ENCODE data around the gene ZNF302.
"Not testable (repeated sequence)": the region's sequence is repeated elsewhere in the genome, so short reads cannot be mapped to it uniquely, and the experiment has no call there.

ZNF302 gene

DNA sequence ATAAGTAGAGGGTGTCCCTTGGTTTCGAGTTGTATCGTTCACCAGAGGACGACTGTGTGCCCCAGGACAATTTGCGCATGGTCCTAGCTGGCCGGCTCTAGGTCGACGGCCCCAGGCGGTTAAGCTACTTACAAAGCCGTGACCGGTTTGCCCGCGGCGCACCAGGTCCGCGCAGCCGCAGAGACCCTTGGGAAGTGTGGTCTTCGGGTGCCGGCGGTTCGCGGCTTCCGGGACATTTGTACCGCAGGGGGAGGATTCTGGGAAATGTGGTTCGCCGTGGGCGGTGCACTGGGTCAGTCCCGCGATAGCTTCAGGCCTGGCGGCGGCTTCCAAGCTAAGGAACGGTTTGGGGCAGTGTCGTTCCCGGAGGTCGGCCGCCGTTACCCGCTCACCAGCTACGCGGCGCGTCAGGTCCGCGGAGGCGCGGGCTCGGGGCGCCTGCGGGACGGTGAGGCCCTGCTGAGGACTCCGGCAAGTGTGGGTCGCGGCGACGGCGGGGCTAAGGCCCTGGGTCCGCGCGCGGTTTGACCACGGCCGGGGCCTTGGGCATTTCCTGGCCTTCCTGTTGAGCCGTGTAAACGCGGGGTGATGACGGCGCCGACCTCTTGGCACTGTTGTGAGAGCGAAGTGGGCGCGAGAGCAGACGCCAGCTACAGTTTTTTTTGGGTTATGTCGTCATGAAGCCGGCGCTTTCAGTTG is at the start of gene ZNF302:
TSS of gene ZNF302 (plus strand) at position 293 of the 699 bp plus-strand sequence. CDS start 1,127 bp downstream, outside the sequence.
- DNase-seq: peak; percentile 94

DNA sequence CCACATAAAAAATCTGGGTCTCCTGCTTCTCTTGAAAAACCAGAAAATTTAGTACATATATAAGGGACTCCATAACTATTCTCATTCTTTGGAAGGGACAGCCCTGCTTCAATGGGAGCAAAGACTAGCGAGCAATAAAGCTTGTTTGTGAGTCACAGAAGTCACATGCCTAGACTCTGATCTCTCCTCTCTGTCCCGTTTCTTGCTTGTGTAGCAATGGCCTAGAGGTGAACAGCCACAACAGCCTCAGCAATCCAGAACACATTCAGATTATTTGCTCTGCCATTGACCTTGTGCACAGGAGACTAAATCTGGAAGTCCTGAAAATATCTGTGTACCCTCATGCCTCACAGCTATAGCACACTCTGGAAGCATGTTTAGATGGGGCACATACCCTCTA is 43.7 kb upstream of the ZNF302 start:
- DNase-seq: no peak

- DNase-seq: peak; percentile 53
Measured at GRCh38 chr19:34639491-34640085, 37.9 kb upstream of the ZNF302 start.

- no peak for DNase-seq
Measured at GRCh38 chr19:34642241-34642640, 35.2 kb upstream of the ZNF302 start.

DNA sequence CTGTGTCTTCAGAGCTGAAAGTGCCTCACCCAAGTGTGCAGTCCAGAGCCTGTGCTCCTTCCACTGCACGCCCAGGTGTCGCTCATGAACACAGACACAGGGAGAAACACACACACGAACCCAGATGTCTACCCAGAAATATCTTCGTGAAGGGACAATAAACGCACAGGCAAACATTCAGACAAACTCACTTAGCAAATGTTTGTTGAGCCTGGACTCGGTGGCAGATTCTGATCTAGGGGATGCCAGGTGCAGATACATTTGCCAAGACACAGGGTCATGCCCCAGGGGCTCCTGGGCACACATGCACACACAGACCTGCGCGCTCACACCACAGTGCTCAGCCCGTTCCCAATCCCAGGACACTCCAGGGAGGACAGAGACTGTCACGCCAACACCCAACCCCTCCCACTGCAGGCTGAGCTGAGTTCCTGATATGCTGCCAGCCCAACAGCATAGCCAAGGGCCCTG is 32.5 kb upstream of the ZNF302 start:
- no peak for DNase-seq

DNA sequence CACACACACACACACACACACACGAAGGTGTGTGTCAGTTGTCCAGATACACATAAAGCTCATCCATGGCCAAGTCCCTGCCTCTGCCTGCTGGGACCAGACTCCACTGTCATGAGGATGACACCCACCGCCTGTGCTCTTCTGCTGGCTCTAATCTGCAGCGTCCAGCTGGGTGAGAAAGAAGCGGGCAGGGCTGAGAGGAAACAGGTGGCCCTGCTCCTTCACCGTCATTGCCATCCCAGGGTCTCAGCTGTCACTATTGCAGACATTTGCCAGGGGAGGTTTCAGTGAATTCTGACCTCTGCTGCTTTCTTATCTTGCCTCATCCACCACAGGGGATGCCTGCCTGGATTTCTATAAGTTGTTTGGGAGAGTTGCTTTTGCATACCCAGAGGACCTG is 31.9 kb upstream of the ZNF302 start:
- no peak for DNase-seq

DNA sequence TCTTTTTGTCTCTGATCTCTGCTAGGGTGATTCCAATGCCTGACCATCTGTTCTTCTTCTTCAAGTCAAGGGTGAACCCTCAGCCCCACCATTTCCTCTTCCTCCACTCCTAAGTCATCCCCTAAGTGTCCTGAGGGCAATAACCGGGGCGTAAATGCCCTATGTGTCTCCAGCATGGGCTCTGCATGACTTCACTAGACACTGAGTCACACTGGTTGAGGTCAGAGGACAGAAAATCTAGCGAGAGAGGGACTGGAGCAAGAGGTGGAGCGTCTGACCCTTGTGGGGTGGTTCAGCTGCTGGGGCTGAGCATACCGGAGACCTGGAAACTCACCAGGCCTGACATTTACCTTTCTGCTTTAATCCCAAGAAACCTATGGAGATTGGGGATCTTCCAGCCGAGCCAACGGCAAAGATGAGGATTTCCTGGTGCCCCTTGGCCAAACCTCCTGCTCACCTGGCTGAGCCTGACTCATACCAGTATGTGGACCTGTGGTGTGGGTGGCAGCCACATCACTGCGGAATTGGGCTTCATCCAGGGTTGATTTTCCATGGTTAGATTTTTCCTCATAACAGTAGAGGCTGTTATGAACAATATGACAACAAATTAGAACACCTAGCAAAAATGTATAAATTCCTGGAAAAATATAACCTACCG is 27.5 kb upstream of the ZNF302 start:
- DNase-seq: no peak

- no peak for DNase-seq
Measured at GRCh38 chr19:34651747-34652146, 25.7 kb upstream of the ZNF302 start.

- DNase-seq: no peak
Measured at GRCh38 chr19:34654796-34655195, 22.7 kb upstream of the ZNF302 start.

DNA sequence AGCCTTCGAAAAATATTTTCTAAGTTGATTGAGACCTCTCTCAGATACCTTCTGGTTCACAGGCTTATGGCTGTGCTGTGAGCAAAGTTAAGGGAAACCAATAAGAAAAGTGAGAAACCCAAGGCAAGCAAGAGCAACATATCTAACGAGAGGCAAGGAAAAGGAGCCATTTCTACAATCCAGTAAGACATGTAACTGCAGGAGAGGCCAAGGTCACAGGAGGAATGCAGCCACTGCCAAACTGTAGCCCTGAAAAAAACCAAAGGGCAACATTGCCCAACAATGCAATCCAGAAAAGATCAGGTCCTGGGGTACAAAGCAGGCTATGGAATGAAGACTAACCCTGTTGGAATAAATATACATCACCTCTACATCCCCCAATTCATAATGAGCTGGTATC is 21.8 kb upstream of the ZNF302 start:
- DNase-seq: no peak

- no peak for DNase-seq
Measured at GRCh38 chr19:34661357-34661756, 16.1 kb upstream of the ZNF302 start.

DNA sequence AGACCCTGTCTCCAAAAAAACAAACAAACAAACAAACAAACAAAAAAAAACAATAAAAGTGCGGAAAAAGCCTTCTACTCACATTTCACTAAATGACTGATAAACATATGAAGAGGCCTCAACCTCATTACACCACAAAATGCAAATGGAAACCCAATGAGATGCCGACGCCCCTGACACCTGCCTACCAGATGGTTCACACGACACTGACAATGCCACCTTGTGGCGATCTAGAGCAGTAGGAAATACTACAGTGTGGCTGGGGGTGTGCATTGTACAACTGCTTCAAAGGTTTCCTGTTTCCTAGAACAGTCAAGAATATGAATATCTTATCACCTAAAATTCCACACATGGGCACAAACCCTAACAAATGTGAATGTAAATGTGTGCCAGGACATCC is 14.6 kb upstream of the ZNF302 start:
- DNase-seq: peak; percentile 21

DNA sequence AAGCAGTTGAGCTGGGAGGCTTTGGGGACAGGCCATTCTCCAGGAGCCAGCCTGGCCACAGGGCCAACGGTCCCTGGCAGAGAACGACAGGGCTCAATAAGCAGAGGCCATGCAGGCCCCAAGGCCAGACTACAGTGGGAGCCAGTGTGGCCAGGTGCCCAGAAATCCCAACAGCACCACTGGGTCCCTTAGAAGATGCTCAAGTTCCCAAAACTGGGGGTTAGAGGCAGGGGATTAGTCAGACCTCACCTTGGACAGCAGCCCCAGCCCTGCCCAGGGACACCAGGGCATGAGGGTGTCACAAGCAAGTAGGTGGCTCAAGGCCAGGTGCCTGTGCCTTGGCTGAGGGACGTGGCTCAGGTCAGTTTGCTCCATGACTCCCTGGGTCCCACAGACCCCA is 13.3 kb upstream of the ZNF302 start:
- DNase-seq: no peak

DNA sequence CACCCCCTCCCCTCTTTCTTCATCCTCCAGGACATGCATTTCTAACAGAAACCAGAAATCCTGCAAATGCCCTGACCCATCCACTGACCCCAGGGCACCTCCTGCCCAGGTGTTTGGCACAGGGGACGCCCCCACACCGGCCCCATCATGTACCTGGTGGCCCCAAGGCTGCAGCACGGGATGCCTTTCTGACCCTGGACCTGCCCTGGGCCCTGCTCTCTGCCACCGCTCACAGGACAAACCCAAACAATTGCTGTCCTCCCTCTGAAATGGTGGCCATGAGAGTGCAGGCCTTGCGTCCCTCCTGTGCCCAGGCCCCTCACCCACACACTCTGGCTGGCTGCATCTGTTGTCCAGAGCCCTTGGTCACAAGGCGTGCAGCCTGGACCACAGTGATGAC is 12.6 kb upstream of the ZNF302 start:
- no peak for DNase-seq

GRCh38 chr19:34665275-34665674 is 12.2 kb upstream of the ZNF302 start:
- not testable (repeated sequence) for DNase-seq

DNA sequence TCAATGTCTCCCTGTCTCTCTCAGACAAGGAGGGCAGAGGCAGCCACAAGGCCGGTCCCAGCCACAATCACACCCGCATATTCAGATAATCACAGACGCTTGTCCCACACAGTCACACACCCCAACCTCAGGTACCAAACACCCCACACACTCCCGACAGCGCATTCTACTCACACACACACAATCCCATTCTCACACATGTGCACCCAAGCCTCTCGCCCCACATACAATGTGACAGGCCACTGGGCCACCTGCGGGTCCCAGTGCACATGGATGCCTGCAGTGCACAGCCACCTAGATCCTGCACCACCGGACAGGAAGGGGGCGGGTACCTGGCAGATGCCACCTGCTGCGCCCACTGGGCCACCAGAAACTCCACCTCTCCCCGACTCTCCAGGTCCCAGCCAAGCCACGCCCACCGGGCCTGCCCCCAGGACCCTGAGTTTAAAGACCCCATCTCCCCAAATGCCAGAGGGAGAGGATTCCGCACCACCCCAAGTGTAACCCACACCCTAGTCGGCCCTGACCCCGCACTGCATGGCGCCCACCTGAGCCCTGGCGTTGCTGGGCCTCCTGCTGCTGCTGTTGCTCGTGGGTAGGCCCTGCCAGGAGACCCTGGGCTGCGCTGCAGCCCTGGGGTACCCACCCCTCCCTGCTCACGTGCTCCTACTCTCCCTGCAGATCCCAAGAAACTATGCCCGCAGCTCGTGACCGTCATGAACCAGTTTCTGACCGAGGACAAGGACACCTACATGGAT is 11.1 kb upstream of the ZNF302 start:
- no peak for DNase-seq

GRCh38 chr19:34666958-34667265 is 10.6 kb upstream of the ZNF302 start:
- DNase-seq: no peak

GRCh38 chr19:34667349-34668076 is 10.0 kb upstream of the ZNF302 start:
- no peak for DNase-seq

DNA sequence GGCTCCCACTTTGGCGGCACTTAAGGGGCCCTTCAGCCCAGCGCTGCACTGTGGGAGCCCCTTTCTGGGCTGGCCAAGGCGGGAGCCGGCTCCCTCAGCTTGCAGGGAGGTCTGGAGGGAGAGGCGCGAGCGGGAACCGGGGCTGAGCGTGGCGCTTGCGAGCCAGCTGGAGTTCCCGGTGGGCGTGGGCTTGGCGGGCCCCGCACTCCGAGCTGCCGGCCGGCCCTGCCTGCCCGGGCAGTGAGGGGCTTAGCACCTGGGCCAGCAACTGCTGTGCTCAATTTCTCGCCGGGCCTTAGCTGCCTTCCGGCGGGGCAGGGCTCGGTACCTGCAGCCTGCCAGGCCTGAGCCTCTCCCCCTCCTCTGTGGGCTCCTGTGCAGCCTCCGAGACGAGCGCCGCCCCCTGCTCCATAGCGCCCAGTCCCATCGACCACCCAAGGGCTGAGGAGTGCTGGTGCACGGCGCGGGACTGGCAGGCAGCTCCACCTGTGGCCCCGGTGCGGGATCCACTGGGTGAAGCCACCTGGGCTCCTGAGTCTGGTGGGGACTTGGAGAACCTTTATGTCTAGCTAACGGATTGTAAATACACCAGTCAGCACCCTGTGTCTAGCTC is 9.3 kb upstream of the ZNF302 start:
- DNase-seq: not testable (repeated sequence)

DNA sequence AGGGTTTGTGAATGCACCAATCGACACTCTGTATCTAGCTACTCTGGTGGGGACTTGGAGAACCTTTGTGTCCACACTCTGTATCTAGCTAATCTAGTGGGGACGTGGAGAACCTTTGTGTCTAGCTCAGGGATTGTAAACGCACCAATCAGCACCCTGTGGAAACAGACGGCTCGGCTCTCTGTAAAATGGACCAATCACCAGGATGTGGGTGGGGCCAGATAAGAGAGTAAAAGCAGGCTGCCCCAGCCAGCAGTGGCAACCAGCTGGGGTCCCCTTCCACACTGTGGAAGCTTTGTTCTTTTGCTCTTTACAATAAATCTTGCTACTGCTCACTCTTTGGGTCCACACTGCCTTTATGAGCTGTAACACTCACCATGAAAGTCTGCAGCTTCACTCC is 8.8 kb upstream of the ZNF302 start:
- not testable (repeated sequence) for DNase-seq

DNA sequence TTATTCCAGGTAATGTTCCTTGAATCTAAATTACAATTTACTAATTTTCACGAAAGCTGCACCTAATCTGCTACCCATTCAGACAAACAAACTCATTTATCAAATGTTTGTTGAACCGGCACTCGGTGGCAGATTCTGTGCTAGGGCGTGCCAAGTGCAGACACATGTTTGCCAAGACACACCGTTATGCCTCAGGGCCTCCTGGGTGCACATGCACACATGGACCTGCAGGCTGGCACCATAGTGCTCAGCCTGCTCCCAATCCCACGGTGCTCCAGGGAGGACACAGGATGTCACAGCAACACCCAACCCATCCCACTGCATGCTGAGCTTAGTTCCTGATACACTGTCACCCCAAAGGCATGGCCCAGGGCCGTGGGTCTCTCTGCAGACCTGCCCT is 8.2 kb upstream of the ZNF302 start:
- DNase-seq: no peak

DNA sequence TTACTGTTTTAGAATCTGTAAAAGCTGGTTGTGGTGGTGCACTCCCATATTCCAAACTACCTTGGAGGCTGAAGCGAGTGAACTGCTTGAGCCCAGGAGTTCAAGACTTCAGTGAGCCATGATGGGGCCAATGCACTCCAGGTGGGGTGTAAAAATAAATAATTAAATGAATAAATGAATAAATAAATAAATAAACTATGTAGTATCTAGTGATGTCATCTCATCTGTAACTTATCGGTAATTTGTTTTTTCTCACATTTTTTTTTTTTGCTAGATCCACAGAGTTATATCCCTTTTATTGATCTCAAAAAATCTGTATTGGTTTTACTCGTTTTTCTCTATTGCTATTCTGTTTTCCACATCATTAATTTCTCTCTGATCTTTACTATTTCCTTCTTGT is 5.5 kb upstream of the ZNF302 start:
- no peak for DNase-seq

GRCh38 chr19:34673590-34673989 is 3.9 kb upstream of the ZNF302 start:
- DNase-seq: no peak

Measured in stimulated activated CD4-positive, alpha-beta T cell treated with anti-CD3 and anti-CD28 coated beads, Interleukin-12 subunit alpha, Interleukin-12 subunit beta, amount 100 ng/mL, for 4 hours (primary cell).